A549 (cell line): ENCODE measurements around the gene PCSK6. TPM values are rescaled to one million over a fixed set of nuclear protein-coding genes. Genes with fewer than 3 reads are reported as not detected.

ENCODE experiments used
- ATAC-seq, 2 experiments: fragments of 200-7000 bp in 1 of 2; fragments of >200 bp in 1 of 2; cut with Nextera tagmentation in 1 of 2; cut with Tn5 transposase in 1 of 2; 3 replicates each; pipeline versions ENCODE4 v1.8.0 to v1.9.1; 2018 to 2020; ENCODE audit warnings: mild to moderate bottlenecking in 1 of 2, moderate library complexity in 1 of 2
- CTCF ChIA-PET: fragments of 300-600 bp; sonication (Branson Sonifier 250); formaldehyde crosslinking; extraction: SDS; loops from one replicate; lab custom pipeline; 2021; ENCODE audit warnings: antibody characterized with exemption, inconsistent platforms; lab: Yijun Ruan, JAX
- POLR2A ChIA-PET: fragments of 350-600 bp; formaldehyde crosslinking; extraction: SDS; loops from one replicate; lab custom pipeline; 2021; ENCODE audit warnings: antibody characterized with exemption, inconsistent platforms; lab: Yijun Ruan, JAX
- DNase-seq, 2 experiments: peaks; one replicate each; pipeline versions ENCODE4 v3.0.0 to v3.0.0-alpha.2; 2011 to 2016; ENCODE audit warnings: low read depth in 1 of 2, low spot score in 1 of 2
- FAIRE-seq: peaks from 2 replicates; lab custom pipeline; 2011; peaks lifted over from hg19 to GRCh38; lab: Jason Lieb, UNC
- H3K27ac ChIP-seq, 2 experiments: fragments of >200 bp; sonication (Bioruptor Twin); formaldehyde crosslinking; 3 replicates each; pipeline ENCODE4 v1.5.1; 2016 to 2017
- H3K4me1 ChIP-seq: fragments of >200 bp; sonication (Bioruptor Twin); formaldehyde crosslinking; 3 replicates; pipeline ENCODE4 v1.6.1; 2016
- H3K4me2 ChIP-seq: fragments of >200 bp; sonication (Bioruptor Twin); formaldehyde crosslinking; 3 replicates; pipeline ENCODE4 v1.6.1; 2016
- H3K4me3 ChIP-seq: fragments of >200 bp; sonication (Bioruptor Twin); formaldehyde crosslinking; 3 replicates; pipeline ENCODE4 v1.5.1; 2016
- H3K9me3 ChIP-seq: fragments of >200 bp; sonication (Bioruptor Twin); formaldehyde crosslinking; 3 replicates; pipeline ENCODE4 v1.6.1; 2016
- BCL3 ChIP-seq: fragments of >200 bp; sonication (Bioruptor Twin); formaldehyde crosslinking; IDR thresholded peaks from 3 replicates; pipeline ENCODE4 v1.6.1; 2016
- CBX2 ChIP-seq: fragments of 200-600 bp; sonication (generic); IDR thresholded peaks from 2 replicates; pipeline ENCODE4 v1.6.1; 2016; ENCODE audit warnings: low read depth, mild to moderate bottlenecking, borderline replicate concordance
- CBX8 ChIP-seq: fragments of 200-600 bp; sonication (generic); IDR thresholded peaks from 2 replicates; pipeline ENCODE4 v1.6.1; 2016
- E2F6 ChIP-seq: IDR thresholded peaks from 2 replicates; pipeline ENCODE4 v1.6.1; 2012; ENCODE audit warnings: low read depth, borderline replicate concordance
- EP300 ChIP-seq, 2 experiments: fragments of >200 bp; sonication (Bioruptor Twin); formaldehyde crosslinking; IDR thresholded peaks; 2 replicates in 1 of 2; 3 replicates in 1 of 2; pipeline ENCODE4 v1.6.1; 2016 to 2017
- FOSL2 ChIP-seq, 2 experiments: fragments of 450-650 bp in 1 of 2; fragments of >200 bp in 1 of 2; sonication (Bioruptor Twin) in 1 of 2; formaldehyde crosslinking; IDR thresholded peaks; 2 replicates each; pipeline versions ENCODE4 v1.5.0 to v1.6.1; 2016 to 2020; ENCODE audit warnings: mild to moderate bottlenecking in 1 of 2, moderate library complexity in 1 of 2
- HDAC2 ChIP-seq: fragments of 200-600 bp; sonication (generic); IDR thresholded peaks from 2 replicates; pipeline ENCODE4 v1.6.1; 2016
- KDM1A ChIP-seq: fragments of 200-600 bp; sonication (generic); IDR thresholded peaks from 2 replicates; pipeline ENCODE4 v1.6.1; 2016; ENCODE audit warnings: low read depth, mild to moderate bottlenecking
- KDM5A ChIP-seq: fragments of 200-600 bp; sonication (generic); IDR thresholded peaks from 2 replicates; pipeline ENCODE4 v1.6.1; 2016; ENCODE audit warnings: antibody characterized with exemption, mild to moderate bottlenecking
- POLR2AphosphoS2 ChIP-seq: conservative IDR thresholded peaks from 2 replicates; pipeline ENCODE4 v1.6.1; 2012; ENCODE audit warnings: low read length, improper control_type of control experiment, inconsistent platforms
- RARB ChIP-seq: fragments of 250-450 bp; sonication (Bioruptor Pico); IDR thresholded peaks from 2 replicates; pipeline ENCODE4 v1.8.0; 2021; ENCODE audit warnings: mild to moderate bottlenecking, moderate library complexity
- TP53 ChIP-seq: fragments of 250-450 bp; sonication (Bioruptor Pico); IDR thresholded peaks from 2 replicates; pipeline ENCODE4 v1.5.0; 2021; ENCODE audit warnings: mild to moderate bottlenecking, moderate library complexity
- ZSCAN20 ChIP-seq: fragments of 250-450 bp; sonication (Bioruptor Pico); IDR thresholded peaks from 2 replicates; pipeline ENCODE4 v1.8.0; 2022; ENCODE audit warnings: mild to moderate bottlenecking, moderate library complexity
- WGBS: methylation state at CpG from one replicate; pipeline ENCODE4 v1.1.6; 2017; ENCODE audit errors: missing lambda C conversion rate; 5-methylcytosine and 5-hydroxymethylcytosine counted together
- polyA plus RNA-seq, 4 experiments: library from polyadenylated mRNA; depleted of rRNA in 3 of 4; stranded (reverse); fragments of >200 nt; fragmentation: RNase III in 1 of 4; extraction: RNeasy Plus Mini Kit Qiagen cat#74134 plus additional on column Dnase treatment in 1 of 4; gene quantifications; 2 replicates in 3 of 4; 3 replicates in 1 of 4; pipeline ENCODE4 v1.2.3, GENCODE V29; 2011 to 2017
- TF ChIP-seq, protein P1 (sequence below): fragments of 150-350 bp; IDR thresholded peaks from 2 replicates; pipeline ENCODE4 v1.6.1; 2014; ENCODE audit warnings: low read depth, mild to moderate bottlenecking, low read length
- TF ChIP-seq, protein P2 (sequence below): IDR thresholded peaks from 2 replicates; pipeline ENCODE4 v1.6.1; 2012
- TF ChIP-seq, protein P3 (sequence below): fragments of 250-450 bp; sonication (Bioruptor Pico); IDR thresholded peaks from 2 replicates; pipeline ENCODE4 v1.5.0; 2020; ENCODE audit warnings: low read depth, mild to moderate bottlenecking, moderate library complexity
- TF ChIP-seq, protein P4 (sequence below): fragments of 200-600 bp; sonication (generic); IDR thresholded peaks from 2 replicates; pipeline ENCODE4 v1.6.1; 2016; ENCODE audit warnings: antibody characterized with exemption, mild to moderate bottlenecking, moderate library complexity

Gene PCSK6
- polyA plus RNA-seq, 2 of the 4 experiments (the other 2 are of a cell fraction) = 10.0 to 15.2 TPM

DNA sequence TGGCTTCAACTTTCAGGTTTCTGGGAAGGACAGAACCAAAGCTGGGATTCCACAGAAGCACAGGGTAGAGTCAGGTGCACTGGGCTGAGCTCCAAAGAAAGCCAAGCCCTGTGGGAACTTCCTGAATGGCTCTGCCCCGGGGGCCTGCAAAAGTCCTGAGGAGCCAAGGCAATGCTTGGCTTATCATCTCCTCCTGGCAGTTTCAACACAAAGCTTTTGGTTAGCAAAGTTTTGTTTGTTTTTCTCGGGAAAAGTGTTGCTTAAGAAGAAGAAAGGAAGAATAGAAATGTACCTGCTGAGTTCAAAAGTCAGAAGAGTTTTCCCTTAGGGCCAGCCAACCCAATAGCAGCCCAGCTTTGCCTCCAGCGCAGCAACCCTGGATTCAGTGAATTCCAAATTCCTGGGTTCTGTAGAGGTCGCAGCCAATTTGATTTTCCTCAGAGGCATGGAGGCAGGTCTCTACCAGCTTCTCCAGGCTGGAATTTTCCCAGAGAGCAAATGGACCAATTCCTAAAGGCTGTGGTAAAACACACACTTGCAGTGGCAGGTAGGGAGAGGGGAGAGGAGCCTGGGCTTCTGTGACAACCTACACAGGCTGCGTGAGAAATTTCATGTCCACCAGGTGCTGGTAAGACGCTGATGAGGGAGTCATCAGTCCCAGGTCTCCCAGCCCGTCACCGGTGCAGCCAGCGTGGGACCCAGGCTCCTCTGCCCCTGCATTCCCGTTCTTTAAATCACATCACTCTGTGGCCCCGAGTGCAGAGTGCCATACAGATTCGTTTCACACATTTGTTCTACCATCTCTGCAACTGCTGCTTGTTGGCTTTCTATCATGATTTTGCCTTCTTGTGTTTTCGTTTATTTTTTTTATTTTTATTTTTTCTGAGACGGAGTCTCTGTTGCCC lies 140.2 kb downstream of the PCSK6 start:
- peak overlapping the region; percentile 50 to 60; a peak in 5 of 6 replicates for H3K27ac ChIP-seq
- no peaks in the 10 kb centered on the region for H3K9me3 ChIP-seq
- POLR2A ChIA-PET = interaction anchor here (0.7 kb wide), 1 partner anchor 15 kb away, joined by 3 read pairs; no protein-coding TSS in a partner anchor
- 68% methylated on average over 14 of the region's 14 CpGs for WGBS
- ATAC-seq (peak; percentile 62 to 76; a peak in 5 of 6 replicates), FAIRE-seq (no peak), DNase-seq (peak in 1 of 2 experiments; percentile 47)
- peaks cover 14% of the 10 kb centered on the region for H3K4me1 ChIP-seq
- CTCF ChIA-PET = interaction anchor here (0.9 to 1.2 kb wide), 2 partner anchors 23 to 230 kb away, joined by 3 to 6 read pairs; no protein-coding TSS in a partner anchor
- no peak overlapping the region for H3K4me3 ChIP-seq
- peak overlapping the region; percentile 49 for H3K4me2 ChIP-seq
- 0 out of 5 replicates have a peak, but pooled peaks of 1 of the 2 experiments have one; percentile 34 for TF ChIP-seq EP300 (IDR thresholded peaks at IDR 0.05)
- TF ChIP-seq TP53 (CRISPR knock-in tag) = no peak

DNA sequence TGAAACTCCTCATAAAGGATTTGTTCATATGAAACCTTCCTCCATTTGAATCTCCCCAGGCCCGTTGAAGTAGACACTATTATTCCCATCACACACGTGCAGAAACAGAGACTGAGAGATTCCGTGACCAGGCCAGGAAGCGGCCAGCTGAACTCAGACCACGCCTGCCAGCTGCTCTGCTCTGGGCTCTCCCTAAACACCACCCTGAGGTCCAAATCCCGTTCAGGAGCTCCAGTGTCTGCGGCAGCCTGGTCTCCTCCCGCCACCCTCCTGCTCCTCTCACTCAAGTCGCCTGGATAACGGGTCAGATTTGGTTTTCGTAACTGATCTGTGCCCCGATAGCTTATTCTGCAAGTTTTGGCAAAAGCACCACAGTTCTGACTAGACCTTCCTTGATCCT lies 140.9 kb downstream of the PCSK6 start:
- CTCF ChIA-PET = interaction anchor here (0.9 to 1.2 kb wide), 2 partner anchors 22 to 231 kb away, joined by 3 to 6 read pairs; no protein-coding TSS in a partner anchor

GRCh38 chr15:101348015-101348414 lies 141.5 kb downstream of the PCSK6 start:
- ATAC-seq (0 out of 6 replicates have a peak, but pooled peaks of 1 of the 2 experiments have one; percentile 17), DNase-seq (no peak), FAIRE-seq (no peak)
- no peak for TF ChIP-seq E2F6
- no peak overlapping the region for H3K4me3 ChIP-seq
- H3K4me2 ChIP-seq = no peak overlapping the region
- H3K27ac ChIP-seq = peak overlapping the region in 1 of 2 experiments; percentile 58; a peak in 3 of 6 replicates
- peaks cover 14% of the 10 kb centered on the region for H3K4me1 ChIP-seq
- H3K9me3 ChIP-seq = no peaks in the 10 kb centered on the region
- WGBS = 89% methylated on average over 17 of the region's 17 CpGs
- CTCF ChIA-PET = interaction anchor here (1.3 kb wide), 1 partner anchor 293 kb away, joined by 4 read pairs; no protein-coding TSS in a partner anchor
- POLR2A ChIA-PET = no interaction called here

More for the DNA sequence above, 140.9 kb downstream of the PCSK6 start:
- POLR2A ChIA-PET = interaction anchor here (0.7 kb wide), 1 partner anchor 16 kb away, joined by 3 read pairs; no protein-coding TSS in a partner anchor
- ATAC-seq (peak; percentile 30 to 44; a peak in 4 of 6 replicates), DNase-seq (no peak), FAIRE-seq (no peak)
- Histone ChIP-seq H3K4me2 (peak overlapping the region; percentile 49), H3K9me3 (no peaks in the 10 kb centered on the region), H3K27ac (peak overlapping the region; percentile 41 to 58; a peak in 5 of 6 replicates), H3K4me3 (no peak overlapping the region), H3K4me1 (peaks cover 14% of the 10 kb centered on the region)
- 78% methylated on average over 12 of the region's 12 CpGs for whole genome bisulfite sequencing
- no peak for TF ChIP-seq HDAC2
- TF ChIP-seq, protein P1, sequence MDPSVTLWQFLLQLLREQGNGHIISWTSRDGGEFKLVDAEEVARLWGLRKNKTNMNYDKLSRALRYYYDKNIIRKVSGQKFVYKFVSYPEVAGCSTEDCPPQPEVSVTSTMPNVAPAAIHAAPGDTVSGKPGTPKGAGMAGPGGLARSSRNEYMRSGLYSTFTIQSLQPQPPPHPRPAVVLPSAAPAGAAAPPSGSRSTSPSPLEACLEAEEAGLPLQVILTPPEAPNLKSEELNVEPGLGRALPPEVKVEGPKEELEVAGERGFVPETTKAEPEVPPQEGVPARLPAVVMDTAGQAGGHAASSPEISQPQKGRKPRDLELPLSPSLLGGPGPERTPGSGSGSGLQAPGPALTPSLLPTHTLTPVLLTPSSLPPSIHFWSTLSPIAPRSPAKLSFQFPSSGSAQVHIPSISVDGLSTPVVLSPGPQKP = no peak
- no peak for TF ChIP-seq KDM5A
- TF ChIP-seq FOSL2 (IDR thresholded peaks at IDR 0.05) = no peak
- TF ChIP-seq FOSL2 (CRISPR knock-in tag; IDR thresholded peaks at IDR 0.05) = no peak
- TF ChIP-seq POLR2AphosphoS2 = no peak
- no peak for TF ChIP-seq ZSCAN20 (CRISPR knock-in tag)
- no peak for TF ChIP-seq CBX2

DNA sequence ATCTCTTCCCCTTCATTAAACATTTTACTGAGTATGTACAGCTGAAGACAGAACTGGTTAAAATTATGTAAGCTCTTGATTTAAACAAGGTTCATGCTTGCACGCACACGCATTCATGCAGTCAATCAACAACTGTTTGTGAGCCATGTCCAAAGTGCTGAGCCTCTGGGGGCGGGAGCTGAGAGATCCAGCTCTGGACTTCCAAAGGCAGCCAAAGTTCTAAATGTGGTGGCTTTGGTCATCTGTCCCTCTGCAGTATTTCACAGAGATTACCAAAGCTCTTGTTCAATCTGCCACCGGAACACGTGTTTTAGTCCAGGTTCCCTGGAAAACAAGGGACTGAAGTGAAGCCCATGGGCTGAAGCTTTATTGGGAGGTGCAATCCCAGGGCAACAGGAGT lies 142.1 kb downstream of the PCSK6 start:
- Histone ChIP-seq H3K9me3 (no peaks in the 10 kb centered on the region), H3K4me3 (no peak overlapping the region), H3K4me1 (peaks cover 14% of the 10 kb centered on the region), H3K4me2 (no peak overlapping the region), H3K27ac (peak overlapping the region in 1 of 2 experiments; percentile 58; a peak in 2 of 6 replicates)
- DNase-seq (no peak), ATAC-seq (no peak), FAIRE-seq (no peak)
- no peak for TF ChIP-seq RARB
- TF ChIP-seq KDM1A = no peak
- no peak for TF ChIP-seq POLR2AphosphoS2
- TF ChIP-seq, protein P2, sequence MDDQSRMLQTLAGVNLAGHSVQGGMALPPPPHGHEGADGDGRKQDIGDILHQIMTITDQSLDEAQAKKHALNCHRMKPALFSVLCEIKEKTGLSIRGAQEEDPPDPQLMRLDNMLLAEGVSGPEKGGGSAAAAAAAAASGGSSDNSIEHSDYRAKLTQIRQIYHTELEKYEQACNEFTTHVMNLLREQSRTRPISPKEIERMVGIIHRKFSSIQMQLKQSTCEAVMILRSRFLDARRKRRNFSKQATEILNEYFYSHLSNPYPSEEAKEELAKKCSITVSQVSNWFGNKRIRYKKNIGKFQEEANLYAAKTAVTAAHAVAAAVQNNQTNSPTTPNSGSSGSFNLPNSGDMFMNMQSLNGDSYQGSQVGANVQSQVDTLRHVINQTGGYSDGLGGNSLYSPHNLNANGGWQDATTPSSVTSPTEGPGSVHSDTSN = no peak
- TF ChIP-seq CBX8 = no peak
- no peak for TF ChIP-seq BCL3
- TF ChIP-seq EP300 (IDR thresholded peaks at IDR 0.05) = no peak
- TF ChIP-seq, protein P3, sequence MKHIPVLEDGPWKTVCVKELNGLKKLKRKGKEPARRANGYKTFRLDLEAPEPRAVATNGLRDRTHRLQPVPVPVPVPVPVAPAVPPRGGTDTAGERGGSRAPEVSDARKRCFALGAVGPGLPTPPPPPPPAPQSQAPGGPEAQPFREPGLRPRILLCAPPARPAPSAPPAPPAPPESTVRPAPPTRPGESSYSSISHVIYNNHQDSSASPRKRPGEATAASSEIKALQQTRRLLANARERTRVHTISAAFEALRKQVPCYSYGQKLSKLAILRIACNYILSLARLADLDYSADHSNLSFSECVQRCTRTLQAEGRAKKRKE (CRISPR knock-in tag) = no peak
- TF ChIP-seq, protein P4, sequence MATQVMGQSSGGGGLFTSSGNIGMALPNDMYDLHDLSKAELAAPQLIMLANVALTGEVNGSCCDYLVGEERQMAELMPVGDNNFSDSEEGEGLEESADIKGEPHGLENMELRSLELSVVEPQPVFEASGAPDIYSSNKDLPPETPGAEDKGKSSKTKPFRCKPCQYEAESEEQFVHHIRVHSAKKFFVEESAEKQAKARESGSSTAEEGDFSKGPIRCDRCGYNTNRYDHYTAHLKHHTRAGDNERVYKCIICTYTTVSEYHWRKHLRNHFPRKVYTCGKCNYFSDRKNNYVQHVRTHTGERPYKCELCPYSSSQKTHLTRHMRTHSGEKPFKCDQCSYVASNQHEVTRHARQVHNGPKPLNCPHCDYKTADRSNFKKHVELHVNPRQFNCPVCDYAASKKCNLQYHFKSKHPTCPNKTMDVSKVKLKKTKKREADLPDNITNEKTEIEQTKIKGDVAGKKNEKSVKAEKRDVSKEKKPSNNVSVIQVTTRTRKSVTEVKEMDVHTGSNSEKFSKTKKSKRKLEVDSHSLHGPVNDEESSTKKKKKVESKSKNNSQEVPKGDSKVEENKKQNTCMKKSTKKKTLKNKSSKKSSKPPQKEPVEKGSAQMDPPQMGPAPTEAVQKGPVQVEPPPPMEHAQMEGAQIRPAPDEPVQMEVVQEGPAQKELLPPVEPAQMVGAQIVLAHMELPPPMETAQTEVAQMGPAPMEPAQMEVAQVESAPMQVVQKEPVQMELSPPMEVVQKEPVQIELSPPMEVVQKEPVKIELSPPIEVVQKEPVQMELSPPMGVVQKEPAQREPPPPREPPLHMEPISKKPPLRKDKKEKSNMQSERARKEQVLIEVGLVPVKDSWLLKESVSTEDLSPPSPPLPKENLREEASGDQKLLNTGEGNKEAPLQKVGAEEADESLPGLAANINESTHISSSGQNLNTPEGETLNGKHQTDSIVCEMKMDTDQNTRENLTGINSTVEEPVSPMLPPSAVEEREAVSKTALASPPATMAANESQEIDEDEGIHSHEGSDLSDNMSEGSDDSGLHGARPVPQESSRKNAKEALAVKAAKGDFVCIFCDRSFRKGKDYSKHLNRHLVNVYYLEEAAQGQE = no peak
- ChIA-PET CTCF (interaction anchor here (1.3 kb wide), 1 partner anchor 294 kb away, joined by 4 read pairs; no protein-coding TSS in a partner anchor), POLR2A (no interaction called here)
- 73% methylated on average over 5 of the region's 5 CpGs for WGBS
